A549 (cell line): ENCODE measurements around the gene SGCA. TPM values are rescaled to one million over a fixed set of nuclear protein-coding genes. Genes with fewer than 3 reads are reported as not detected.

Source experiments
- ATAC-seq, 2 experiments: fragments of 200-7000 bp in 1 of 2; fragments of >200 bp in 1 of 2; cut with Nextera tagmentation in 1 of 2; cut with Tn5 transposase in 1 of 2; 3 replicates each; pipeline versions ENCODE4 v1.8.0 to v1.9.1; 2018 to 2020; ENCODE audit warnings: mild to moderate bottlenecking in 1 of 2, moderate library complexity in 1 of 2
- CTCF ChIA-PET: fragments of 300-600 bp; sonication (Branson Sonifier 250); formaldehyde crosslinking; extraction: SDS; loops from one replicate; lab custom pipeline; 2021; ENCODE audit warnings: antibody characterized with exemption, inconsistent platforms; lab: Yijun Ruan, JAX
- POLR2A ChIA-PET: fragments of 350-600 bp; formaldehyde crosslinking; extraction: SDS; loops from one replicate; lab custom pipeline; 2021; ENCODE audit warnings: antibody characterized with exemption, inconsistent platforms; lab: Yijun Ruan, JAX
- DNase-seq, 2 experiments: peaks; one replicate each; pipeline versions ENCODE4 v3.0.0 to v3.0.0-alpha.2; 2011 to 2016; ENCODE audit warnings: low read depth in 1 of 2, low spot score in 1 of 2
- FAIRE-seq: peaks from 2 replicates; lab custom pipeline; 2011; peaks lifted over from hg19 to GRCh38; lab: Jason Lieb, UNC
- H3K27ac ChIP-seq, 2 experiments: fragments of >200 bp; sonication (Bioruptor Twin); formaldehyde crosslinking; 3 replicates each; pipeline ENCODE4 v1.5.1; 2016 to 2017
- H3K4me1 ChIP-seq: fragments of >200 bp; sonication (Bioruptor Twin); formaldehyde crosslinking; 3 replicates; pipeline ENCODE4 v1.6.1; 2016
- H3K4me2 ChIP-seq: fragments of >200 bp; sonication (Bioruptor Twin); formaldehyde crosslinking; 3 replicates; pipeline ENCODE4 v1.6.1; 2016
- H3K4me3 ChIP-seq: fragments of >200 bp; sonication (Bioruptor Twin); formaldehyde crosslinking; 3 replicates; pipeline ENCODE4 v1.5.1; 2016
- H3K9me3 ChIP-seq: fragments of >200 bp; sonication (Bioruptor Twin); formaldehyde crosslinking; 3 replicates; pipeline ENCODE4 v1.6.1; 2016
- BHLHE40 ChIP-seq: IDR thresholded peaks from 2 replicates; pipeline ENCODE4 v1.6.1; 2012; ENCODE audit warnings: low read depth, low read length, inconsistent platforms
- CBX8 ChIP-seq: fragments of 200-600 bp; sonication (generic); IDR thresholded peaks from 2 replicates; pipeline ENCODE4 v1.6.1; 2016
- CEBPB ChIP-seq, 2 experiments: fragments of >200 bp in 1 of 2; sonication (Bioruptor Twin) in 1 of 2; formaldehyde crosslinking in 1 of 2; IDR thresholded peaks; 2 replicates each; pipeline ENCODE4 v1.6.1; 2012 to 2016
- ESRRA ChIP-seq: fragments of 150-350 bp; IDR thresholded peaks from 2 replicates; pipeline ENCODE4 v1.6.1; 2014; ENCODE audit warnings: mild to moderate bottlenecking, low read length, borderline replicate concordance
- FOSL2 ChIP-seq, 2 experiments: fragments of 450-650 bp in 1 of 2; fragments of >200 bp in 1 of 2; sonication (Bioruptor Twin) in 1 of 2; formaldehyde crosslinking; IDR thresholded peaks; 2 replicates each; pipeline versions ENCODE4 v1.5.0 to v1.6.1; 2016 to 2020; ENCODE audit warnings: mild to moderate bottlenecking in 1 of 2, moderate library complexity in 1 of 2
- HOXA7 ChIP-seq: fragments of 250-450 bp; sonication (Bioruptor Pico); IDR thresholded peaks from 2 replicates; pipeline ENCODE4 v1.5.0; 2020; ENCODE audit warnings: mild to moderate bottlenecking, moderate library complexity
- KDM1A ChIP-seq: fragments of 200-600 bp; sonication (generic); IDR thresholded peaks from 2 replicates; pipeline ENCODE4 v1.6.1; 2016; ENCODE audit warnings: low read depth, mild to moderate bottlenecking
- MAFK ChIP-seq: fragments of 450-650 bp; IDR thresholded peaks from 2 replicates; pipeline ENCODE4 v1.6.1; 2014; ENCODE audit not compliant: partially characterized antibody
- MYC ChIP-seq: IDR thresholded peaks from 2 replicates; pipeline ENCODE4 v1.6.1; 2012; ENCODE audit warnings: mild to moderate bottlenecking, inconsistent platforms, low read length, improper control_type of control experiment, borderline replicate concordance
- PHF8 ChIP-seq: fragments of 200-600 bp; sonication (generic); IDR thresholded peaks from 2 replicates; pipeline ENCODE4 v1.6.1; 2016; ENCODE audit warnings: low read depth, mild to moderate bottlenecking, antibody characterized with exemption, moderate library complexity, borderline replicate concordance
- POLR2AphosphoS2 ChIP-seq: conservative IDR thresholded peaks from 2 replicates; pipeline ENCODE4 v1.6.1; 2012; ENCODE audit warnings: low read length, improper control_type of control experiment, inconsistent platforms
- RAD21 ChIP-seq, 2 experiments: fragments of >200 bp in 1 of 2; sonication (Bioruptor Twin) in 1 of 2; formaldehyde crosslinking in 1 of 2; IDR thresholded peaks in 1 of 2; conservative IDR thresholded peaks in 1 of 2; 2 replicates in 1 of 2; 3 replicates in 1 of 2; pipeline ENCODE4 v1.6.1; 2012 to 2018; ENCODE audit warnings: inconsistent platforms in 1 of 2
- SREBF2 ChIP-seq: fragments of 450-650 bp; IDR thresholded peaks from 2 replicates; pipeline ENCODE4 v1.6.1; 2014; ENCODE audit warnings: mild to moderate bottlenecking, moderate library complexity
- WGBS: methylation state at CpG from one replicate; pipeline ENCODE4 v1.1.6; 2017; ENCODE audit errors: missing lambda C conversion rate; 5-methylcytosine and 5-hydroxymethylcytosine counted together
- polyA plus RNA-seq, 4 experiments: library from polyadenylated mRNA; depleted of rRNA in 3 of 4; stranded (reverse); fragments of >200 nt; fragmentation: RNase III in 1 of 4; extraction: RNeasy Plus Mini Kit Qiagen cat#74134 plus additional on column Dnase treatment in 1 of 4; gene quantifications; 2 replicates in 3 of 4; 3 replicates in 1 of 4; pipeline ENCODE4 v1.2.3, GENCODE V29; 2011 to 2017
- TF ChIP-seq, protein P1 (sequence below): IDR thresholded peaks from 2 replicates; pipeline ENCODE4 v1.6.1; 2012; ENCODE audit warnings: low read depth, borderline replicate concordance
- TF ChIP-seq, protein P2 (sequence below): fragments of 200-600 bp; sonication (generic); IDR thresholded peaks from 2 replicates; pipeline ENCODE4 v1.6.1; 2016; ENCODE audit warnings: antibody characterized with exemption, mild to moderate bottlenecking, moderate library complexity
- TF ChIP-seq, protein P3 (sequence below): fragments of 150-350 bp; IDR thresholded peaks from 2 replicates; pipeline ENCODE4 v1.6.1; 2014; ENCODE audit warnings: low read depth, mild to moderate bottlenecking, low read length
- TF ChIP-seq, protein P4 (sequence below): fragments of 450-650 bp; IDR thresholded peaks from 2 replicates; pipeline ENCODE4 v1.6.1; 2014; ENCODE audit warnings: antibody characterized with exemption

The SGCA gene
- polyA plus RNA-seq, 2 of the 4 experiments (the other 2 are of a cell fraction): 0.44 to 3.4 TPM

DNA sequence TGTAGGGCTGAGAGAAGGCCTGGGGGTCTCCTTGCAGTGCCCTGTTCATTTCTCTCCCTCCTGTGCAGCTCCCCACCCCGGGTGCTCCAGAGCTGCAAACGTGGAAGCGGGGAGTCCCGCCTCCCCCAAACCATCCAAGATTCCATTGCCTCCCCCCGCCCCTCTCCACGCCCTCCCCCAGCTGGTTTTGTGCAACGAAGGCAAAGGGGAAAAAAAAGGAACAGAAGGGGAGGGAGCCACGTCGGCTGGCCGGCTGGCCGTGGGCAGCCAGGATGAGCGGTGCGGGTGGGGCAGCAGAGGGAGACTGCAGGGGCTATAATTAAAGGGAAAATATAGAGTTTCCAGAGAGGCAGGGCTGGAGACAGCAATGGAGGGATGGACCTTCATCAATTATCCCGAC lies 37.3 kb downstream of the SGCA start:
- Histone ChIP-seq H3K4me3 (no peak overlapping the region), H3K4me1 (peaks cover 23% of the 10 kb centered on the region), H3K4me2 (no peak overlapping the region), H3K9me3 (no peaks in the 10 kb centered on the region), H3K27ac (no peak overlapping the region)
- CTCF ChIA-PET: interaction anchor here (0.6 to 31.5 kb wide), 5 partner anchors 14 to 93 kb away, joined by 3 to 1255 read pairs (median 817); partner anchors contain the start of genes SGCA and TMEM92
- ATAC-seq (no peak), FAIRE-seq (no peak), DNase-seq (no peak)
- POLR2A ChIA-PET: no interaction called here
- TF ChIP-seq HOXA7 (CRISPR knock-in tag): no peak
- 68% methylated on average over 14 of the region's 14 CpGs for WGBS

DNA sequence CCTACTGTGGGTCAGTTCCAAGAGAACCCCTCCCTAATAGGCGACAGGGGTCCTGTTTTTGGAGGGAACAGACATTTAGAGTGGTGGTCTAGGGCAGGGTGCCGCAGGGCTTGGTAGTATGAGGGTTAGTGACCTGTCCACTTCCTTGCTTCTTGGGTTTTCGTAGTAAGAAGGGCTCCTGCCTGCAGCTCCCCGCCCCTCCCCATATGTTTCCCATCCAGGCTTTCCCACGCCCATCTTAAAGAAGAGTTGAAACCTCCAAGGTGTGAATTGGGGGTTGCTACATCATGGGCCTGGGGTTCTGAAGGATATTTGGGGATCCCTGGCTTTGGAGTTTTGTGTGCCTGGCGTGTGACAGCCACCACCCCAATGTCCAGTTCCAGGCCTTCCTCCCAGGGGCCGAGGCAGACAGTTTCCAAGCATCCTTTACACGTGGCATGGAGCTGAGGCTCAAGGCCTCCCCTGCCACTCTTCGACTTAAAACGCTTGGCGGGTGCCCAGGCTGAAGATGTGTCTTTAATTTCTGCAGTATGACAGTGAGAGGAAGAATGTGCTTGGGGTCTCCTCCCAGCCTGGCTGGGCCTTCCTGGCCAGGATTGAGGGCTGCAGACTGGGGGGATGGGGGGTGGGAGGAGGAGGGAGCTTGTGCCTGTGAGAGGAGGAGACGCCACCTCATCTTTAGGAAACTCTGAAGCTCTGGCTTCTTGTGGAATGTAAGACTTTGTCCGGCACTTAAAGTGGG lies 38.0 kb downstream of the SGCA start:
- no peak for ATAC-seq
- CTCF ChIA-PET: interaction anchor here (0.6 to 31.5 kb wide), 8 partner anchors 13 to 130 kb away, joined by 3 to 1255 read pairs (median 202); partner anchors contain the start of genes SGCA and TMEM92
- H3K4me1 ChIP-seq: peaks cover 16% of the 10 kb centered on the region
- WGBS: 75% methylated on average over 13 of the region's 13 CpGs
- POLR2A ChIA-PET: no interaction called here
- TF ChIP-seq, protein P1, sequence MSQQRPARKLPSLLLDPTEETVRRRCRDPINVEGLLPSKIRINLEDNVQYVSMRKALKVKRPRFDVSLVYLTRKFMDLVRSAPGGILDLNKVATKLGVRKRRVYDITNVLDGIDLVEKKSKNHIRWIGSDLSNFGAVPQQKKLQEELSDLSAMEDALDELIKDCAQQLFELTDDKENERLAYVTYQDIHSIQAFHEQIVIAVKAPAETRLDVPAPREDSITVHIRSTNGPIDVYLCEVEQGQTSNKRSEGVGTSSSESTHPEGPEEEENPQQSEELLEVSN: no peak
- no peak for TF ChIP-seq ESRRA
- TF ChIP-seq KDM1A: no peak
- no peak for TF ChIP-seq RAD21 (conservative IDR thresholded peaks at IDR 0.05 in 1 of 2, IDR thresholded peaks at IDR 0.05 in 1 of 2)
- no peak for TF ChIP-seq POLR2AphosphoS2
- TF ChIP-seq, protein P2, sequence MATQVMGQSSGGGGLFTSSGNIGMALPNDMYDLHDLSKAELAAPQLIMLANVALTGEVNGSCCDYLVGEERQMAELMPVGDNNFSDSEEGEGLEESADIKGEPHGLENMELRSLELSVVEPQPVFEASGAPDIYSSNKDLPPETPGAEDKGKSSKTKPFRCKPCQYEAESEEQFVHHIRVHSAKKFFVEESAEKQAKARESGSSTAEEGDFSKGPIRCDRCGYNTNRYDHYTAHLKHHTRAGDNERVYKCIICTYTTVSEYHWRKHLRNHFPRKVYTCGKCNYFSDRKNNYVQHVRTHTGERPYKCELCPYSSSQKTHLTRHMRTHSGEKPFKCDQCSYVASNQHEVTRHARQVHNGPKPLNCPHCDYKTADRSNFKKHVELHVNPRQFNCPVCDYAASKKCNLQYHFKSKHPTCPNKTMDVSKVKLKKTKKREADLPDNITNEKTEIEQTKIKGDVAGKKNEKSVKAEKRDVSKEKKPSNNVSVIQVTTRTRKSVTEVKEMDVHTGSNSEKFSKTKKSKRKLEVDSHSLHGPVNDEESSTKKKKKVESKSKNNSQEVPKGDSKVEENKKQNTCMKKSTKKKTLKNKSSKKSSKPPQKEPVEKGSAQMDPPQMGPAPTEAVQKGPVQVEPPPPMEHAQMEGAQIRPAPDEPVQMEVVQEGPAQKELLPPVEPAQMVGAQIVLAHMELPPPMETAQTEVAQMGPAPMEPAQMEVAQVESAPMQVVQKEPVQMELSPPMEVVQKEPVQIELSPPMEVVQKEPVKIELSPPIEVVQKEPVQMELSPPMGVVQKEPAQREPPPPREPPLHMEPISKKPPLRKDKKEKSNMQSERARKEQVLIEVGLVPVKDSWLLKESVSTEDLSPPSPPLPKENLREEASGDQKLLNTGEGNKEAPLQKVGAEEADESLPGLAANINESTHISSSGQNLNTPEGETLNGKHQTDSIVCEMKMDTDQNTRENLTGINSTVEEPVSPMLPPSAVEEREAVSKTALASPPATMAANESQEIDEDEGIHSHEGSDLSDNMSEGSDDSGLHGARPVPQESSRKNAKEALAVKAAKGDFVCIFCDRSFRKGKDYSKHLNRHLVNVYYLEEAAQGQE: no peak
- no peak for TF ChIP-seq PHF8
- TF ChIP-seq MYC: no peak
- no peak for TF ChIP-seq CEBPB (IDR thresholded peaks at IDR 0.05)
- no peak for TF ChIP-seq FOSL2 (IDR thresholded peaks at IDR 0.05)
- no peak for TF ChIP-seq FOSL2 (CRISPR knock-in tag; IDR thresholded peaks at IDR 0.05)
- TF ChIP-seq BHLHE40: no peak
- TF ChIP-seq SREBF2: no peak
- TF ChIP-seq CBX8: no peak
- TF ChIP-seq, protein P3, sequence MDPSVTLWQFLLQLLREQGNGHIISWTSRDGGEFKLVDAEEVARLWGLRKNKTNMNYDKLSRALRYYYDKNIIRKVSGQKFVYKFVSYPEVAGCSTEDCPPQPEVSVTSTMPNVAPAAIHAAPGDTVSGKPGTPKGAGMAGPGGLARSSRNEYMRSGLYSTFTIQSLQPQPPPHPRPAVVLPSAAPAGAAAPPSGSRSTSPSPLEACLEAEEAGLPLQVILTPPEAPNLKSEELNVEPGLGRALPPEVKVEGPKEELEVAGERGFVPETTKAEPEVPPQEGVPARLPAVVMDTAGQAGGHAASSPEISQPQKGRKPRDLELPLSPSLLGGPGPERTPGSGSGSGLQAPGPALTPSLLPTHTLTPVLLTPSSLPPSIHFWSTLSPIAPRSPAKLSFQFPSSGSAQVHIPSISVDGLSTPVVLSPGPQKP: no peak
- no peak for TF ChIP-seq MAFK
- TF ChIP-seq, protein P4, sequence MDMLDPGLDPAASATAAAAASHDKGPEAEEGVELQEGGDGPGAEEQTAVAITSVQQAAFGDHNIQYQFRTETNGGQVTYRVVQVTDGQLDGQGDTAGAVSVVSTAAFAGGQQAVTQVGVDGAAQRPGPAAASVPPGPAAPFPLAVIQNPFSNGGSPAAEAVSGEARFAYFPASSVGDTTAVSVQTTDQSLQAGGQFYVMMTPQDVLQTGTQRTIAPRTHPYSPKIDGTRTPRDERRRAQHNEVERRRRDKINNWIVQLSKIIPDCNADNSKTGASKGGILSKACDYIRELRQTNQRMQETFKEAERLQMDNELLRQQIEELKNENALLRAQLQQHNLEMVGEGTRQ: no peak
- H3K4me2 ChIP-seq: no peak overlapping the region
- no peak overlapping the region for H3K4me3 ChIP-seq
- FAIRE-seq: no peak
- H3K9me3 ChIP-seq: no peaks in the 10 kb centered on the region
- DNase-seq: no peak
- peak overlapping the region in 1 of 2 experiments; percentile 15; a peak in 1 of 6 replicates for H3K27ac ChIP-seq
